Epithelial cell of prostate (primary cell): Measurements from ENCODE around the gene BBX.

Source experiments
- DNase-seq: peaks from one replicate; pipeline ENCODE4 v3.0.0-alpha.2; 2011; ENCODE audit warnings: low read depth, low spot score
- H3K27ac ChIP-seq: fragments of 450-650 bp; 2 replicates; pipeline ENCODE4 v1.5.1; 2017; ENCODE audit warnings: mild to moderate bottlenecking

BBX gene

GRCh38 chr3:107727102-107727501, 204.3 kb downstream of the BBX start:
- H3K27ac ChIP-seq: no peak overlapping the region
- DNase-seq: no peak

GRCh38 chr3:107729686-107730085, 206.9 kb downstream of the BBX start:
- no peak for DNase-seq
- H3K27ac ChIP-seq: no peak overlapping the region

GRCh38 chr3:107734317-107734716, 211.6 kb downstream of the BBX start:
- no peak for DNase-seq
- no peak overlapping the region for H3K27ac ChIP-seq

- DNase-seq: no peak
- no peak overlapping the region for H3K27ac ChIP-seq
Observed at GRCh38 chr3:107737914-107738313, 215.2 kb downstream of the BBX start.

GRCh38 chr3:107738486-107739183, 215.9 kb downstream of the BBX start:
- DNase-seq: no peak
- no peak overlapping the region for H3K27ac ChIP-seq

- no peak overlapping the region for H3K27ac ChIP-seq
- no peak for DNase-seq
Observed at GRCh38 chr3:107739227-107739626, 216.5 kb downstream of the BBX start.

- DNase-seq: no peak
- H3K27ac ChIP-seq: no peak overlapping the region
Observed at GRCh38 chr3:107740992-107741896, 218.5 kb downstream of the BBX start.

GRCh38 chr3:107745354-107745753, 222.6 kb downstream of the BBX start:
- no peak for DNase-seq
- no peak overlapping the region for H3K27ac ChIP-seq

- DNase-seq: no peak
Observed at GRCh38 chr3:107752202-107752990, 229.6 kb downstream of the BBX start.

GRCh38 chr3:107753494-107753893, 230.7 kb downstream of the BBX start:
- no peak for DNase-seq
- H3K27ac ChIP-seq: no peak overlapping the region

More at GRCh38 chr3:107752202-107752990, 229.6 kb downstream of the BBX start:
- H3K27ac ChIP-seq: no peak overlapping the region

- H3K27ac ChIP-seq: no peak overlapping the region
- no peak for DNase-seq
Observed at GRCh38 chr3:107753976-107754375, 231.2 kb downstream of the BBX start.

- H3K27ac ChIP-seq: no peak overlapping the region
- no peak for DNase-seq
Observed at GRCh38 chr3:107756649-107757048, 233.9 kb downstream of the BBX start.

GRCh38 chr3:107757140-107757539, 234.4 kb downstream of the BBX start:
- no peak overlapping the region for H3K27ac ChIP-seq
- DNase-seq: no peak

- no peak for DNase-seq
- no peak overlapping the region for H3K27ac ChIP-seq
Observed at GRCh38 chr3:107760144-107760543, 237.4 kb downstream of the BBX start.

- no peak overlapping the region for H3K27ac ChIP-seq
- DNase-seq: no peak
Observed at GRCh38 chr3:107761391-107761790, 238.6 kb downstream of the BBX start.

GRCh38 chr3:107765524-107765923, 242.8 kb downstream of the BBX start:
- no peak for DNase-seq

GRCh38 chr3:107767897-107768605, 245.3 kb downstream of the BBX start:
- DNase-seq: no peak
- H3K27ac ChIP-seq: no peak overlapping the region

More at GRCh38 chr3:107765524-107765923, 242.8 kb downstream of the BBX start:
- H3K27ac ChIP-seq: no peak overlapping the region

- no peak for DNase-seq
- H3K27ac ChIP-seq: no peak overlapping the region
Observed at GRCh38 chr3:107769882-107770281, 247.1 kb downstream of the BBX start.

- DNase-seq: no peak
- no peak overlapping the region for H3K27ac ChIP-seq
Observed at GRCh38 chr3:107772016-107772415, 249.3 kb downstream of the BBX start.

- DNase-seq: no peak
Observed at GRCh38 chr3:107775974-107776373, 253.2 kb downstream of the BBX start.

More at GRCh38 chr3:107775974-107776373, 253.2 kb downstream of the BBX start:
- no peak overlapping the region for H3K27ac ChIP-seq
